Ovary (tissue), 9 donors: ENCODE measurements around the gene FAM117B. TPM values are rescaled to one million over a fixed set of nuclear protein-coding genes. Genes with fewer than 3 reads are reported as not detected.
A peak's percentile ranks its signal among the peaks of the same experiment; 100 is the strongest.

Experiments used
- DNase-seq, 5 donors: peaks; one replicate each; pipeline ENCODE4 v3.0.0-alpha.2; 2019 to 2020
- H3K27ac ChIP-seq, 2 donors: fragments of 200-600 bp; one replicate each; pipeline versions ENCODE4 v1.5.1 to v1.8.0; 2019 to 2022
- H3K27me3 ChIP-seq: fragments of 200-600 bp; one replicate; pipeline ENCODE4 v1.8.0; 2022
- H3K36me3 ChIP-seq: fragments of 200-600 bp; sonication (generic); one replicate; pipeline ENCODE4 v1.5.1; 2019
- H3K4me1 ChIP-seq: one replicate; pipeline ENCODE4 v1.8.1; 2013; ENCODE audit warnings: mild to moderate bottlenecking, moderate library complexity; ENCODE audit not compliant: insufficient read depth
- H3K4me3 ChIP-seq: fragments of 200-600 bp; sonication (generic); one replicate; pipeline ENCODE4 v1.5.1; 2017
- H3K9me3 ChIP-seq, 2 donors: fragments of 200-600 bp in 1 of 2; sonication (generic) in 1 of 2; one replicate each; pipeline versions ENCODE4 v1.5.1 to v1.8.1; 2013 to 2019; ENCODE audit warnings: mild to moderate bottlenecking in 1 of 2, moderate library complexity in 1 of 2
- CTCF ChIP-seq, 3 donors: fragments of 450-650 bp in 2 of 3; fragments of 200-600 bp in 1 of 3; IDR thresholded peaks; one replicate each; pipeline versions ENCODE4 v1.5.1 to v1.8.0; 2016 to 2022; ENCODE audit warnings: antibody characterized with exemption in 3 of 3, mild to moderate bottlenecking in 1 of 3
- EP300 ChIP-seq: sonication (generic); formaldehyde crosslinking; IDR thresholded peaks from one replicate; pipeline ENCODE4 v1.6.1; 2017; ENCODE audit warnings: antibody characterized with exemption
- POLR2A ChIP-seq: fragments of 450-650 bp; IDR thresholded peaks from one replicate; pipeline ENCODE4 v1.6.1; 2017; ENCODE audit warnings: antibody characterized with exemption, mild to moderate bottlenecking, moderate library complexity
- WGBS, 3 donors: extraction: QIAGEN DNeasy Blood & Tissue Kit in 1 of 3; methylation state at CpG; one replicate each; pipeline versions ENCODE4 v1.1.5 to v1.1.7; 2013 to 2017; 5-methylcytosine and 5-hydroxymethylcytosine counted together
- intact Hi-C, 4 donors: fragments of 100-400 bp; cut with DNase I; formaldehyde crosslinking; loops; one replicate each; pipeline versions ENCODE4 v1.11.0 to v1.15.1; 2022 to 2023
- polyA plus RNA-seq, 2 donors: library from polyadenylated mRNA; stranded (reverse); fragments of 200-250 nt in 1 of 2; fragments of 350-450 nt in 1 of 2; fragmentation: Illumina TruSeq in 1 of 2; extraction: RNeasy Lipid Tissue Mini Kit (QIAGEN cat#74804) in 1 of 2; gene quantifications; one replicate each; pipeline ENCODE4 v1.2.3, GENCODE V29; 2013 to 2014
- total RNA-seq, 7 donors: library from RNA; depleted of rRNA in 2 of 7; stranded (reverse); fragments of >200 nt in 2 of 7; fragmentation: NEBNext Ultra II Directional in 3 of 7; extraction: Animal tissue kit (Norgen Biotek cat#: 25700) in 3 of 7; gene quantifications; one replicate each; pipeline versions ENCODE4 v1.1.0 to v1.2.4, GENCODE V29; 2016 to 2023
- donor health status: DM: no; HTN: no; CAD: no; lungs with moderate emphysema.
- donor health status: DM: no; HTN: no; CAD: no.
- donor health status: Bipolar disorder and iron deficiency.
- donor health status: DM: yes; HTN: yes; CAD: no.
- donor health status: DM: no; HTN: no; CAD: no.
- donor health status: DM: yes; HTN: yes; CAD: no.

FAM117B gene
- total and polyA plus RNA-seq, 9 donors: 5.1 to 13.6 (median 9.8) TPM

DNA sequence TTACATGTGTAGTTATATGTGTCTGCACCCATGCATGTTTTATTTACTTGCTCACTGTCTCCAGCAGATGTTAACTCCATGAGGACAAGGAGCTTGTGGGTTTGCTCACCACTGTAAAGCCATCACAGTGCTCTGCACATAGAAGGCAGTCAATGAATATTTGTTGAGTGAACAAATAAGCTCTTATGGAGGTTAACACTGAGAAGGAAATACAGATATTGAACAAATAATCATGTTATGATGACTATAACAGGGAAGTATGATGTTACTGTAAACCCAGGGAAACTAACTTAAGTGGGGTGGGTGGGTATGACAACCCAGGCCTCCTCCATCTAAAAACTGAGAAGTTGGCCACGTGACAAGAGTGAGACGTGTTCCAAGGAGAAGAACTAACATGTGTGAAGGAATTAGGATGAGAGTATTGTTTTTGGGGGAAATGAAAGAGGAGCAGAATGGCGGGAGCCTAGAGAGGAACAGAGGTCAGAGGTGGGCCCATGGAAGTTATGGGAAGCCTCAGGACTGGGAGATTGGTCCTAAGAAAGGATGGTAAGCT is 6.0 kb upstream of the FAM117B start:
- no peaks in the 10 kb centered on the region for H3K36me3 ChIP-seq
- 77 to 92% (median 84%) methylated on average over 3 of the region's 3 CpGs for WGBS, 3 donors

DNA sequence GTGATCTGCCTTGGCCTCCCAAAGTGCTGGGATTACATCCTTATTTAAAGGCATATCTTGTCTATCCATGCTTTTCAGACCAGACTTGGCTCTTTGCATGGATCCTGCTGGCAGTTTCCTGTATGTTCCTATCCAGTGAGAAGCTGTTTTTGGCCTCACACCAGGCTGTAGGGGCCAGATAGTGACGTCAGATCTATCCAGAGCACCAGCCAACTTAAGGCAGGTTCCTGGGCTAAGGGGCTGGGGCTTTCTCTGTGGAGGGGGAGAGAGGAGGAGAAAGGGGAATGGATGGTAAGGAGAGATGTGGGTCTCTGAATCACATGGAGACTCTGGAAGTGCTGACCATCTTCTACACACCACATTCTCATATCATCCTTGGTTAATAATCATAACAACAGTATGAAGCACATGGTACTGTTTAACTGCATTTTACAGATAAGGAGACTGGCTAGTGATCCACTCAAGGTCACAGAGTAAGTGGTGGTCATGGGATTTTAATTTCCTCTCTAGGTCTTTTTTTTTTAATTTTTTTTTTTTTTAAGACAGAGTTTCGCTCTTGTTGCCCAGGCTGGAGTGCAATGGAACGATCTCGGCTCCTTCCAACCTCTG is 2.0 kb upstream of the FAM117B start:
- DNase-seq: peak; percentile 71 to 82 (median 80)
- Histone ChIP-seq H3K4me3 (no peak overlapping the region), H3K36me3 (no peaks in the 10 kb centered on the region), H3K9me3 (no peaks in the 10 kb centered on the region), H3K27ac (peak overlapping the region; percentile 50 to 90), H3K4me1 (peaks cover 8% of the 10 kb centered on the region), H3K27me3 (no peaks in the 10 kb centered on the region)
- 33 to 53% (median 53%) methylated on average over 4 of the region's 4 CpGs for WGBS, 3 donors
- intact Hi-C loops: no loop called here
- no peak for TF ChIP-seq CTCF (IDR thresholded peaks at IDR 0.05)
- no peak for TF ChIP-seq POLR2A
- no peak for TF ChIP-seq EP300

More for the DNA sequence above, 6.0 kb upstream of the FAM117B start:
- TF ChIP-seq EP300 (no peak), POLR2A (no peak), CTCF (IDR thresholded peaks at IDR 0.05) (no peak)
- DNase-seq: no peak
- Histone ChIP-seq H3K27me3 (no peaks in the 10 kb centered on the region), H3K4me3 (no peak overlapping the region), H3K27ac (no peak overlapping the region), H3K4me1 (peaks cover 6% of the 10 kb centered on the region), H3K9me3 (no peaks in the 10 kb centered on the region)
- intact Hi-C loops: no loop called here

DNA sequence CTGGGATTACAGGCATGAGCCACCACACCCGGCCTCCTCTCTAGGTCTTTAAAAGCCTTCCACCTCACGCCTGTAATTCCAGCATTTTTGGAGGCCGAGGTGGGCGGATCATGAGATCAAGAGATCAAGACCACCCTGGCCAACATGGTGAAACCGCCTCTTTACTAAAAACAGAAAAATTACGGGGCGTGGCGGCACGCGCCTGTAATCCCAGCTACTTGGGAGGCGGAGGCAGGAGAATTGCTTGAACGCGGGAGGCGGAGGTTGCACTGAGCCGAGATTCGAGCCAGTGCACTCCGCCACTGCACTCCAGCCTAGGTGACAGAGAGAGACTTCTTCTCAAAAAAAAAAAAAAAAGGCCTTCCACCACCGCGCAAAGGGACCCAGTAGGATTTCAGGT is 1.3 kb upstream of the FAM117B start:
- Histone ChIP-seq H3K27ac (peak overlapping the region; percentile 50 to 90), H3K9me3 (no peaks in the 10 kb centered on the region), H3K4me1 (peaks cover 8% of the 10 kb centered on the region), H3K27me3 (no peaks in the 10 kb centered on the region), H3K36me3 (no peaks in the 10 kb centered on the region), H3K4me3 (no peak overlapping the region)
- 92 to 96% (median 95%) methylated on average over 19 of the region's 19 CpGs for WGBS, 3 donors
- no peak for TF ChIP-seq CTCF (IDR thresholded peaks at IDR 0.05)
- TF ChIP-seq POLR2A: no peak
- TF ChIP-seq EP300: no peak
- DNase-seq: peak; percentile 24 to 56 (median 47)
- intact Hi-C loops: no loop called here

DNA sequence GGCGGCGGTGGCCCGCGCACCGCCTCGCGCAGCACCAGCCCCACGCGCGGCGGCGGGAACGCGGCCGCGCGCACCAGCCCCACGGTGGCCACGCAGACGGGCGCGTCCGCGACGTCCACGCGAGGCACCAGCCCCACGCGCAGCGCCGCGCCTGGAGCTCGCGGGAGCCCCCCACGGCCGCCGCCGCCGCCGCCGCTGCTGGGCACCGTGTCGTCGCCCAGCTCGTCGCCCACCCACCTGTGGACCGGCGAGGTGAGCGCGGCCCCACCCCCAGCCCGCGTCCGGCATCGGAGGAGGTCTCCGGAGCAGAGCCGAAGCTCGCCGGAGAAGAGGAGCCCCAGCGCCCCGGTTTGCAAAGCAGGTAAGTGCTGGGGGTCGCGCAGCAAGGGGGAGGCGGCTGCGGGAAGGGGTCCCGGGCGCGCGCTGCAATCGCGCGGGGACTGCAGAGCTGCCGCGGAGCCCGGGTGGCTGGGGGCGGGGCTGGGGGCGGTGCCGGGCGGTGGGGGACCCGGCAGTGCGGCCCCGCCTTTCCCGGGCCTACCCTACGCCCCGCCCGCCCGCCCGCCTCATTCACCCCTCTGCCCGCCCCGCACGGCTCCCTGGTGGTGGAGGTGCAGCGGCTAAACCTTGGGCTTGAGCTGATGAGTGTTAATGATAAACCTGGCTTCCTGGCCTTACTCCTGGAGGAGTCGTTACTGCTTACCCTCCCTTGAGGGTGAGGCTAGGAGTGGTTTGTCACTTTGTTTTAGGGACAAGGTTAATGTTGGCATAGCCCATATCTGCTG is 851 bp downstream of the FAM117B start:
- 0 to 2% (median 0%) methylated on average over 54 to 90 of the region's 92 CpGs for WGBS, 3 donors
- Histone ChIP-seq H3K9me3 (no peaks in the 10 kb centered on the region), H3K4me3 (peak overlapping the region; percentile 95), H3K4me1 (peaks cover 8% of the 10 kb centered on the region), H3K27me3 (no peaks in the 10 kb centered on the region), H3K36me3 (no peaks in the 10 kb centered on the region), H3K27ac (peak overlapping the region; percentile 90 to 94)
- TF ChIP-seq EP300 (no peak), CTCF (IDR thresholded peaks at IDR 0.05) (no peak), POLR2A (no peak)
- peak; percentile 57 to 81 (median 75) for DNase-seq
- intact Hi-C loops: no loop called here
